Measurements from ENCODE around the gene ZFPM1.
"Not testable (repeated sequence)": the region's sequence is repeated elsewhere in the genome, so short reads cannot be mapped to it uniquely, and the experiment has no call there.

ZFPM1 gene

GRCh38 chr16:88503771-88504488, 50.9 kb downstream of the ZFPM1 start:
- DNase-seq, result no peak

GRCh38 chr16:88504489-88505404, 51.7 kb downstream of the ZFPM1 start:
- DNase-seq, result peak; percentile 73

- DNase-seq, result no peak
Observed at GRCh38 chr16:88505405-88506082, 52.5 kb downstream of the ZFPM1 start.

- DNase-seq, result no peak
Observed at GRCh38 chr16:88506723-88507122, 53.6 kb downstream of the ZFPM1 start.

- DNase-seq, result no peak
Observed at GRCh38 chr16:88507231-88507743, 54.2 kb downstream of the ZFPM1 start.

- no peak for DNase-seq
Observed at GRCh38 chr16:88508376-88508867, 55.3 kb downstream of the ZFPM1 start.

GRCh38 chr16:88508868-88509748, 56.0 kb downstream of the ZFPM1 start:
- no peak for DNase-seq

GRCh38 chr16:88509749-88510069, 56.6 kb downstream of the ZFPM1 start:
- DNase-seq, result no peak

GRCh38 chr16:88510091-88510994, 57.3 kb downstream of the ZFPM1 start:
- no peak for DNase-seq

- DNase-seq, result no peak
Observed at GRCh38 chr16:88511060-88511459, 58.0 kb downstream of the ZFPM1 start.

- no peak for DNase-seq
Observed at GRCh38 chr16:88511906-88512305, 58.8 kb downstream of the ZFPM1 start.

- no peak for DNase-seq
Observed at GRCh38 chr16:88512728-88513696, 59.9 kb downstream of the ZFPM1 start.

GRCh38 chr16:88514070-88514469, 61.0 kb downstream of the ZFPM1 start:
- DNase-seq, result no peak

- DNase-seq, result no peak
Observed at GRCh38 chr16:88514526-88515232, 61.6 kb downstream of the ZFPM1 start.

- no peak for DNase-seq
Observed at GRCh38 chr16:88515371-88515770, 62.3 kb downstream of the ZFPM1 start.

- no peak for DNase-seq
Observed at GRCh38 chr16:88515925-88516594, 63.0 kb downstream of the ZFPM1 start.

GRCh38 chr16:88516601-88517061, 63.6 kb downstream of the ZFPM1 start:
- no peak for DNase-seq

- DNase-seq, result not testable (repeated sequence)
Observed at GRCh38 chr16:88517208-88517774, 64.2 kb downstream of the ZFPM1 start.
